MCF 10A (cell line): Measurements from ENCODE around the gene CLCF1. TPM values are rescaled to one million over a fixed set of nuclear protein-coding genes. Genes with fewer than 3 reads are reported as not detected.

Experiments
- BruUV-seq: library from RNA; stranded (reverse); fragments of 400-500 nt; replicated peaks from 2 replicates; lab custom pipeline; 2021; lab: Mats Ljungman, UMichigan
- CTCF ChIA-PET: fragments of 300-600 bp; sonication (Branson Sonifier 250); formaldehyde crosslinking; extraction: SDS; loops from one replicate; lab custom pipeline; 2021; ENCODE audit warnings: antibody characterized with exemption, inconsistent platforms; lab: Yijun Ruan, JAX
- POLR2A ChIA-PET: fragments of 300-600, 350-650 bp; sonication (Branson Sonifier 250); formaldehyde crosslinking; extraction: SDS; loops from one replicate; lab custom pipeline; 2020; ENCODE audit warnings: antibody characterized with exemption, inconsistent platforms; lab: Yijun Ruan, JAX
- DNase-seq: peaks from one replicate; pipeline ENCODE4 v3.0.0-alpha.2; 2018; ENCODE audit not compliant: unreplicated experiment
- H3K27ac Mint-ChIP-seq: one replicate; pipeline ENCODE4 v1.8.0; 2022; ENCODE audit warnings: mild to moderate bottlenecking, low read depth, mixed read lengths; ENCODE audit not compliant: unreplicated experiment
- H3K27me3 Mint-ChIP-seq: one replicate; pipeline ENCODE4 v1.8.0; 2022; ENCODE audit warnings: mixed read lengths; ENCODE audit not compliant: insufficient read depth, unreplicated experiment
- H3K36me3 Mint-ChIP-seq: one replicate; pipeline ENCODE4 v1.8.0; 2022; ENCODE audit warnings: mild to moderate bottlenecking, moderate library complexity, mixed read lengths; ENCODE audit not compliant: insufficient read depth, unreplicated experiment
- H3K4me1 Mint-ChIP-seq: one replicate; pipeline ENCODE4 v1.8.0; 2022; ENCODE audit warnings: mixed read lengths; ENCODE audit not compliant: insufficient read depth, unreplicated experiment
- H3K4me3 Mint-ChIP-seq: one replicate; pipeline ENCODE4 v1.8.0; 2022; ENCODE audit warnings: mild to moderate bottlenecking, moderate library complexity, mixed read lengths; ENCODE audit not compliant: unreplicated experiment
- H3K9me3 Mint-ChIP-seq: one replicate; pipeline ENCODE4 v1.8.0; 2022; ENCODE audit warnings: mixed read lengths; ENCODE audit not compliant: unreplicated experiment
- CTCF ChIP-seq: fragments of 200-600 bp; IDR thresholded peaks from one replicate; pipeline ENCODE4 v1.8.0; 2022; ENCODE audit warnings: antibody characterized with exemption, mild to moderate bottlenecking; ENCODE audit not compliant: unreplicated experiment
- intact Hi-C: fragments of 100-400 bp; cut with micrococcal nuclease; formaldehyde crosslinking; loops from 2 replicates; pipeline ENCODE4 v1.14.1; 2022
- total RNA-seq: library from RNA; stranded (reverse); gene quantifications from 2 replicates; pipeline ENCODE4 v1.2.3, GENCODE V29; 2022

The CLCF1 gene
- total RNA-seq, 1 experiment from 2014 or later, result 5.8 TPM

GRCh38 chr11:67393437-67393836 is 20.0 kb upstream of the CLCF1 start:
- no peak for TF ChIP-seq CTCF
- intact Hi-C loops, result no loop called here
- H3K4me1 Mint-ChIP-seq, result peaks cover 17% of the 10 kb centered on the region
- ChIA-PET POLR2A (interaction anchor here (0.5 to 0.6 kb wide), 2 partner anchors 27 to 38 kb away, joined by 3 to 4 read pairs; no protein-coding TSS in a partner anchor), CTCF (interaction anchor here (0.9 kb wide), 1 partner anchor 42 kb away, joined by 3 read pairs; no protein-coding TSS in a partner anchor)
- H3K9me3 Mint-ChIP-seq, result no peaks in the 10 kb centered on the region
- H3K27me3 Mint-ChIP-seq, result no peaks in the 10 kb centered on the region
- peaks cover 45% of the 10 kb centered on the region for H3K36me3 Mint-ChIP-seq
- H3K4me3 Mint-ChIP-seq, result peak overlapping the region; percentile 35
- DNase-seq, result no peak
- no TSS peak for BruUV-seq
- H3K27ac Mint-ChIP-seq, result no peak overlapping the region

GRCh38 chr11:67392183-67392715 is 18.9 kb upstream of the CLCF1 start:
- intact Hi-C loops, result no loop called here

GRCh38 chr11:67391304-67392182 is 18.1 kb upstream of the CLCF1 start, which contains the start of gene RAD9A:
TSS of gene RAD9A (plus strand) at chr11:67391986. CDS start at chr11:67392045, 59 bp downstream.
- DNase-seq, result peak; percentile 92
- CTCF ChIA-PET, result interaction anchor here (0.6 to 3.1 kb wide), 9 partner anchors 9 to 449 kb away, joined by 3 to 15 read pairs (median 6); partner anchors contain the start of gene PPP1CA
- TF ChIP-seq CTCF, result no peak
- Mint-ChIP-seq H3K4me1 (peaks cover 17% of the 10 kb centered on the region), H3K9me3 (no peaks in the 10 kb centered on the region), H3K27ac (peak within 1 kb of the TSS; percentile 76), H3K36me3 (peaks cover 30% of the 10 kb centered on the region), H3K4me3 (peak within 1 kb of the TSS; percentile 85), H3K27me3 (no peaks in the 10 kb centered on the region)
- intact Hi-C loops, result no loop called here
- POLR2A ChIA-PET, result interaction anchor here (0.6 to 3.0 kb wide), 31 partner anchors 10 to 272 kb away, joined by 3 to 61 read pairs (median 4); partner anchors contain the start of genes AIP, ANKRD13D, CLCF1 and GRK2
- BruUV-seq, result TSS peak; percentile 60

More at GRCh38 chr11:67392183-67392715, 18.9 kb upstream of the CLCF1 start:
- Mint-ChIP-seq H3K4me3 (peak overlapping the region; percentile 85), H3K27ac (no peak overlapping the region), H3K9me3 (no peaks in the 10 kb centered on the region), H3K4me1 (peaks cover 17% of the 10 kb centered on the region), H3K36me3 (peaks cover 36% of the 10 kb centered on the region), H3K27me3 (no peaks in the 10 kb centered on the region)
- TF ChIP-seq CTCF, result no peak
- ChIA-PET POLR2A (interaction anchor here (0.6 to 3.0 kb wide), 26 partner anchors 9 to 273 kb away, joined by 3 to 61 read pairs (median 4); partner anchors contain the start of genes AIP, GRK2, GSTP1 and KDM2A), CTCF (interaction anchor here (0.5 to 3.1 kb wide), 8 partner anchors 9 to 50 kb away, joined by 3 to 15 read pairs (median 6); partner anchors contain the start of gene PPP1CA)
- no peak for DNase-seq
- BruUV-seq, result TSS peak; percentile 47
